KMS-11 (cell line): ENCODE results near the gene FRMD1.

Source experiments
- H2AFZ ChIP-seq: fragments of 200-600 bp; sonication (generic); 2 replicates; pipeline ENCODE4 v1.6.1; 2016; ENCODE audit warnings: antibody characterized with exemption, mixed run types, low read depth
- H3K27ac ChIP-seq: fragments of 200-600 bp; sonication (generic); 2 replicates; pipeline ENCODE4 v1.6.1; 2016; ENCODE audit warnings: mild to moderate bottlenecking, mixed run types
- H3K27me3 ChIP-seq: fragments of 200-600 bp; sonication (generic); 2 replicates; pipeline ENCODE4 v1.6.1; 2017; ENCODE audit warnings: mild to moderate bottlenecking, low read depth, mixed run types, moderate library complexity; ENCODE audit not compliant: insufficient read depth
- H3K36me3 ChIP-seq: fragments of 200-600 bp; sonication (generic); 2 replicates; pipeline ENCODE4 v1.6.1; 2017; ENCODE audit warnings: mild to moderate bottlenecking, mixed run types; ENCODE audit not compliant: insufficient read depth
- H3K4me1 ChIP-seq: fragments of 200-600 bp; sonication (generic); 2 replicates; pipeline ENCODE4 v1.6.1; 2016; ENCODE audit warnings: mild to moderate bottlenecking, low read depth, mixed run types; ENCODE audit not compliant: poor library complexity, severe bottlenecking
- H3K4me2 ChIP-seq: fragments of 200-600 bp; sonication (generic); 2 replicates; pipeline ENCODE4 v1.7.0; 2016; ENCODE audit warnings: mild to moderate bottlenecking, mixed run types
- H3K4me3 ChIP-seq: fragments of 200-600 bp; sonication (generic); IDR thresholded peaks from 2 replicates; pipeline ENCODE4 v1.6.1; 2017; ENCODE audit warnings: low read depth, low read length, mixed read lengths; ENCODE audit not compliant: insufficient read depth
- H3K79me2 ChIP-seq: fragments of 200-600 bp; sonication (generic); 2 replicates; pipeline ENCODE4 v1.6.1; 2016; ENCODE audit warnings: low read depth, mixed run types; ENCODE audit not compliant: insufficient read depth
- H3K9ac ChIP-seq: fragments of 200-600 bp; sonication (generic); 2 replicates; pipeline ENCODE4 v1.6.1; 2016; ENCODE audit warnings: mild to moderate bottlenecking, mixed run types
- H4K20me1 ChIP-seq: fragments of 200-600 bp; sonication (generic); 2 replicates; pipeline ENCODE4 v1.6.1; 2016; ENCODE audit warnings: mild to moderate bottlenecking, mixed run types; ENCODE audit not compliant: insufficient read depth
- CTCF ChIP-seq: fragments of 200-600 bp; sonication (generic); conservative IDR thresholded peaks from 2 replicates; pipeline ENCODE4 v1.6.1; 2017; ENCODE audit warnings: low read depth, mild to moderate bottlenecking, antibody characterized with exemption, low read length, moderate library complexity, mixed read lengths

FRMD1 gene

GRCh38 chr6:168119539-168119938 lies 40.5 kb upstream of the FRMD1 start:
- Histone ChIP-seq H3K4me1 (no peaks in the 10 kb centered on the region), H2AFZ (no peak overlapping the region), H3K79me2 (no peaks in the 10 kb centered on the region), H3K27ac (no peak overlapping the region), H3K27me3 (no peaks in the 10 kb centered on the region), H3K4me3 (no peak overlapping the region), H4K20me1 (no peaks in the 10 kb centered on the region), H3K36me3 (no peaks in the 10 kb centered on the region), H3K4me2 (no peak overlapping the region), H3K9ac (no peak overlapping the region)
- no peak for TF ChIP-seq CTCF

GRCh38 chr6:168118935-168119334 lies 39.9 kb upstream of the FRMD1 start:
- H4K20me1 ChIP-seq = no peaks in the 10 kb centered on the region
- no peak overlapping the region for H3K4me2 ChIP-seq
- H3K9ac ChIP-seq = no peak overlapping the region
- TF ChIP-seq CTCF = no peak
- H3K27me3 ChIP-seq = no peaks in the 10 kb centered on the region
- H2AFZ ChIP-seq = no peak overlapping the region
- H3K27ac ChIP-seq = no peak overlapping the region
- H3K4me3 ChIP-seq = no peak overlapping the region
- no peaks in the 10 kb centered on the region for H3K4me1 ChIP-seq
- no peaks in the 10 kb centered on the region for H3K79me2 ChIP-seq
- no peaks in the 10 kb centered on the region for H3K36me3 ChIP-seq

- H3K27me3 ChIP-seq = no peaks in the 10 kb centered on the region
- H4K20me1 ChIP-seq = no peaks in the 10 kb centered on the region
- H3K27ac ChIP-seq = no peak overlapping the region
- H3K4me3 ChIP-seq = no peak overlapping the region
- no peaks in the 10 kb centered on the region for H3K36me3 ChIP-seq
- no peaks in the 10 kb centered on the region for H3K79me2 ChIP-seq
- no peak overlapping the region for H2AFZ ChIP-seq
- no peak overlapping the region for H3K4me2 ChIP-seq
- TF ChIP-seq CTCF = no peak
- H3K9ac ChIP-seq = no peak overlapping the region
- H3K4me1 ChIP-seq = no peaks in the 10 kb centered on the region
Observed at GRCh38 chr6:168117942-168118341, 38.9 kb upstream of the FRMD1 start.

- TF ChIP-seq CTCF = no peak
- H3K79me2 ChIP-seq = no peaks in the 10 kb centered on the region
Observed at GRCh38 chr6:168116975-168117899, 38.2 kb upstream of the FRMD1 start.

More at GRCh38 chr6:168116975-168117899, 38.2 kb upstream of the FRMD1 start:
- no peaks in the 10 kb centered on the region for H4K20me1 ChIP-seq
- no peak overlapping the region for H3K27ac ChIP-seq
- no peak overlapping the region for H3K4me2 ChIP-seq
- no peak overlapping the region for H3K9ac ChIP-seq
- no peaks in the 10 kb centered on the region for H3K27me3 ChIP-seq
- no peaks in the 10 kb centered on the region for H3K36me3 ChIP-seq
- no peak overlapping the region for H3K4me3 ChIP-seq
- H3K4me1 ChIP-seq = no peaks in the 10 kb centered on the region
- H2AFZ ChIP-seq = no peak overlapping the region
